Upper lobe of left lung (tissue), 4 donors: ENCODE data around the gene RSBN1L.

Experiments used
- EP300 ChIP-seq, 4 donors: sonication (generic); formaldehyde crosslinking; IDR thresholded peaks; one replicate each; pipeline ENCODE4 v1.5.1; 2017; ENCODE audit warnings: antibody characterized with exemption in 4 of 4, control low read depth in 2 of 4
- POLR2A ChIP-seq, 4 donors: fragments of 450-650 bp; IDR thresholded peaks; one replicate each; pipeline ENCODE4 v1.5.1; 2016 to 2017; ENCODE audit warnings: antibody characterized with exemption in 4 of 4, mild to moderate bottlenecking in 2 of 4

DNA sequence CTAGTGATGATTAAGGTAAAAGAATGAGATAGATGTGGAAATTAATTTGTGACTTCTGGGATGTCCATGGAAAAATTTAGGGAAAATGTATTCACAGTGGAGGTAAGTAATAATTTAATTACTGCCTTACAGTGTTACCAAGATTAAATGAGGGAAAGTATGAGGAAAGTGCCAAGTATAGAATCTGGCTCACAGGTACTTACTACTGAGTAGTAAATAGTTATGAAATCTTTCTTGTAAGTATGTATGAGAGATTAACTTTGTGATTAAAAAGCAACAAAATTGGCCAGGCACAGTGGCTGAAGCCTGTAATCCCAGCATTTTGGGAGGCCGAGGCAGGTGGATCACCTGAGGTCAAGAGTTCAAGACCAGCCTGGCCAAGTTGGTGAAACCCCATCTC is 42.1 kb downstream of the RSBN1L start:
- no peak for TF ChIP-seq POLR2A (IDR thresholded peaks at IDR 0.05)
- no peak for TF ChIP-seq EP300 (IDR thresholded peaks at IDR 0.05)
